22Rv1 (cell line): ENCODE results near the gene ITGBL1.

Experiments
- ZFX ChIP-seq: fragments of 450-650 bp; IDR thresholded peaks from 2 replicates; pipeline ENCODE4 v1.6.1; 2017; ENCODE audit warnings: antibody characterized with exemption, borderline replicate concordance
- TF ChIP-seq, protein P1 (sequence below): fragments of 450-650 bp; IDR thresholded peaks from 2 replicates; pipeline ENCODE4 v1.5.1; 2017; ENCODE audit warnings: mild to moderate bottlenecking

DNA sequence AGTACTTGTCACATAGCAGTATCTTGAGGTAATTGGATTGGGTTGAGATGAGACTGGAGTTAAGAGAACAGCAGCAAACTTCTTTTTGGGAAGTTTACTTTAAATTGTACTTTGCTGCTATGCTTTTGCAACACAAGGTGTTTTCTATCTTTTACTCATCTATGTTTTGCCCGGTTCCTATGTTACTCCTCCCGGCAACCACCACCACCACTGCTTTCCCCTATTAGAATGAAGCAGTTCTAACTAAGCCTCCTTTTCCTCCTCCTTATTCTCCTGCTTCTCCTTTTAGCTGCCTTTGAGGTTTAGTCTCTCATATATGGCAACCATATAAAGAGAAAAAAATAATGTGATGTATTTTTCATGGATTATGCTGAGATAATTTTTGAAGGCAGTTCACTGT lies 233.5 kb downstream of the ITGBL1 start:
- TF ChIP-seq, protein P1, sequence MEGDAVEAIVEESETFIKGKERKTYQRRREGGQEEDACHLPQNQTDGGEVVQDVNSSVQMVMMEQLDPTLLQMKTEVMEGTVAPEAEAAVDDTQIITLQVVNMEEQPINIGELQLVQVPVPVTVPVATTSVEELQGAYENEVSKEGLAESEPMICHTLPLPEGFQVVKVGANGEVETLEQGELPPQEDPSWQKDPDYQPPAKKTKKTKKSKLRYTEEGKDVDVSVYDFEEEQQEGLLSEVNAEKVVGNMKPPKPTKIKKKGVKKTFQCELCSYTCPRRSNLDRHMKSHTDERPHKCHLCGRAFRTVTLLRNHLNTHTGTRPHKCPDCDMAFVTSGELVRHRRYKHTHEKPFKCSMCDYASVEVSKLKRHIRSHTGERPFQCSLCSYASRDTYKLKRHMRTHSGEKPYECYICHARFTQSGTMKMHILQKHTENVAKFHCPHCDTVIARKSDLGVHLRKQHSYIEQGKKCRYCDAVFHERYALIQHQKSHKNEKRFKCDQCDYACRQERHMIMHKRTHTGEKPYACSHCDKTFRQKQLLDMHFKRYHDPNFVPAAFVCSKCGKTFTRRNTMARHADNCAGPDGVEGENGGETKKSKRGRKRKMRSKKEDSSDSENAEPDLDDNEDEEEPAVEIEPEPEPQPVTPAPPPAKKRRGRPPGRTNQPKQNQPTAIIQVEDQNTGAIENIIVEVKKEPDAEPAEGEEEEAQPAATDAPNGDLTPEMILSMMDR = no peak
- TF ChIP-seq ZFX = no peak
